H1 (cell line): Measurements from ENCODE around the gene ZNF483. TPM values are rescaled to one million over a fixed set of nuclear protein-coding genes. Genes with fewer than 3 reads are reported as not detected.
A peak's percentile ranks its signal among the peaks of the same experiment; 100 is the strongest.

ENCODE experiments used
- CTCF ChIA-PET: fragments of 300-600 bp; sonication (Branson Sonifier 250); formaldehyde crosslinking; loops from one replicate; lab custom pipeline; 2021; ENCODE audit not compliant: partially characterized antibody; lab: Charles Lee
- POLR2A ChIA-PET: fragments of 300-600 bp; sonication (Branson Sonifier 250); formaldehyde crosslinking; loops from one replicate; lab custom pipeline; 2021; ENCODE audit warnings: inconsistent platforms; ENCODE audit not compliant: partially characterized antibody; lab: Charles Lee
- DNase-seq, 2 experiments: peaks; one replicate each; pipeline versions ENCODE4 v3.0.0 to v3.0.0-alpha.2; 2010 to 2022; ENCODE audit warnings: low spot score in 2 of 2, low read depth in 1 of 2, mixed read lengths in 1 of 2
- FAIRE-seq: peaks from 2 replicates; lab custom pipeline; 2011; peaks lifted over from hg19 to GRCh38; lab: Jason Lieb, UNC
- H2AFZ ChIP-seq: 2 replicates; pipeline ENCODE4 v1.8.1; 2012; ENCODE audit warnings: low read length, inconsistent platforms
- H2AK5ac ChIP-seq: 2 replicates; pipeline ENCODE4 v1.6.1; 2013; ENCODE audit warnings: low read depth, low read length
- H2BK120ac ChIP-seq: replicated peaks from 2 replicates; pipeline ENCODE3; 2013; ENCODE audit warnings: low read depth, low read length, inconsistent platforms
- H2BK12ac ChIP-seq: 2 replicates; pipeline ENCODE4 v1.6.1; 2013; ENCODE audit warnings: low read depth, low read length
- H2BK15ac ChIP-seq: 2 replicates; pipeline ENCODE4 v1.6.1; 2013; ENCODE audit warnings: low read length
- H2BK20ac ChIP-seq: 2 replicates; pipeline ENCODE4 v1.6.1; 2013; ENCODE audit warnings: low read length
- H2BK5ac ChIP-seq: 2 replicates; pipeline ENCODE4 v1.6.1; 2013; ENCODE audit warnings: low read depth, low read length
- H3K14ac ChIP-seq: 2 replicates; pipeline ENCODE4 v1.6.1; 2013; ENCODE audit warnings: inconsistent platforms; ENCODE audit not compliant: insufficient read length
- H3K18ac ChIP-seq: 2 replicates; pipeline ENCODE4 v1.6.1; 2013; ENCODE audit warnings: low read length; ENCODE audit errors: extremely low read depth
- H3K23ac ChIP-seq: 2 replicates; pipeline ENCODE4 v1.6.1; 2013; ENCODE audit warnings: inconsistent platforms; ENCODE audit not compliant: insufficient read length
- H3K23me2 ChIP-seq: 2 replicates; pipeline ENCODE4 v1.6.1; 2013; ENCODE audit warnings: low read depth, low read length
- H3K27ac ChIP-seq: 2 replicates; pipeline ENCODE4 v1.6.1; 2011; ENCODE audit warnings: low read depth, low read length, inconsistent platforms
- H3K27me3 ChIP-seq, 4 experiments: replicated peaks in 1 of 4; 1 replicate in 1 of 4; 2 replicates in 3 of 4; pipeline versions ENCODE4 v1.6.1 to v1.8.1; 2011 to 2013; ENCODE audit warnings: low read length in 3 of 4, mild to moderate bottlenecking in 3 of 4, inconsistent platforms in 2 of 4, mixed read lengths in 2 of 4, moderate library complexity in 1 of 4; ENCODE audit not compliant: control insufficient read depth in 3 of 4, insufficient read depth in 3 of 4; ENCODE audit errors: extremely low read depth in 1 of 4
- H3K36me3 ChIP-seq, 4 experiments: 2 replicates each; pipeline versions ENCODE4 v1.6.1 to v1.8.1; 2011 to 2013; ENCODE audit warnings: mild to moderate bottlenecking in 4 of 4, low read length in 3 of 4, moderate library complexity in 2 of 4, control low read depth in 1 of 4, inconsistent platforms in 1 of 4; ENCODE audit not compliant: insufficient read depth in 4 of 4, control insufficient read depth in 2 of 4
- H3K4ac ChIP-seq: replicated peaks from 2 replicates; pipeline ENCODE3; 2013; ENCODE audit warnings: low read length, low read depth, mixed read lengths, inconsistent platforms; ENCODE audit not compliant: insufficient read length
- H3K4me1 ChIP-seq, 4 experiments: replicated peaks in 1 of 4; 1 replicate in 1 of 4; 2 replicates in 3 of 4; pipeline versions ENCODE4 v1.6.1 to v1.8.1; 2011 to 2013; ENCODE audit warnings: low read length in 3 of 4, inconsistent platforms in 2 of 4, mixed read lengths in 1 of 4; ENCODE audit not compliant: insufficient read depth in 4 of 4, control insufficient read depth in 3 of 4
- H3K4me2 ChIP-seq, 2 experiments: 2 replicates each; pipeline versions ENCODE4 v1.6.1 to v1.8.1; 2011 to 2013; ENCODE audit warnings: low read depth in 2 of 2, low read length in 2 of 2, control low read depth in 1 of 2, inconsistent platforms in 1 of 2, mild to moderate bottlenecking in 1 of 2; ENCODE audit not compliant: insufficient read depth in 1 of 2
- H3K4me3 ChIP-seq, 4 experiments: fragments of 200-600, 300-600 bp in 1 of 4; sonication (generic), shearing (Covaris generic), sonication (Bioruptor Twin) in 1 of 4; 2 replicates each; pipeline versions ENCODE4 v1.5.1 to v1.8.1; 2011 to 2016; ENCODE audit warnings: low read length in 4 of 4, low read depth in 3 of 4, control low read depth in 2 of 4, inconsistent platforms in 2 of 4, mild to moderate bottlenecking in 2 of 4, mixed read lengths in 1 of 4, moderate library complexity in 1 of 4; ENCODE audit not compliant: insufficient read depth in 2 of 4; ENCODE audit errors: extremely low read depth in 1 of 4
- H3K56ac ChIP-seq: replicated peaks from 2 replicates; pipeline ENCODE3; 2013; ENCODE audit warnings: low read depth, mild to moderate bottlenecking, mixed read lengths, low read length, inconsistent platforms; ENCODE audit not compliant: insufficient read length
- H3K79me1 ChIP-seq: 2 replicates; pipeline ENCODE4 v1.6.1; 2013; ENCODE audit warnings: low read depth, low read length, control low read depth
- H3K79me2 ChIP-seq, 2 experiments: 2 replicates each; pipeline versions ENCODE4 v1.6.1 to v1.8.1; 2012 to 2013; ENCODE audit warnings: low read length in 2 of 2, mild to moderate bottlenecking in 2 of 2, inconsistent platforms in 1 of 2; ENCODE audit not compliant: insufficient read depth in 2 of 2, control insufficient read depth in 1 of 2
- H3K9ac ChIP-seq, 4 experiments: replicated peaks in 1 of 4; 1 replicate in 1 of 4; 2 replicates in 3 of 4; pipeline versions ENCODE4 v1.6.1 to v1.8.1; 2011 to 2013; ENCODE audit warnings: low read depth in 3 of 4, low read length in 3 of 4, control low read depth in 2 of 4, mild to moderate bottlenecking in 2 of 4, moderate library complexity in 2 of 4, inconsistent platforms in 1 of 4; ENCODE audit errors: extremely low read depth in 1 of 4
- H3K9me3 ChIP-seq, 2 experiments: 2 replicates each; pipeline versions ENCODE4 v1.6.1 to v1.8.1; 2012 to 2013; ENCODE audit warnings: mild to moderate bottlenecking in 2 of 2, moderate library complexity in 2 of 2, control low read depth in 1 of 2, inconsistent platforms in 1 of 2, low read depth in 1 of 2, low read length in 1 of 2, mixed read lengths in 1 of 2; ENCODE audit not compliant: insufficient read depth in 2 of 2
- H4K20me1 ChIP-seq, 2 experiments: replicated peaks in 1 of 2; 2 replicates each; pipeline versions ENCODE3 to v1.8.1; 2011 to 2013; ENCODE audit warnings: inconsistent platforms in 2 of 2, low read length in 2 of 2, mild to moderate bottlenecking in 1 of 2; ENCODE audit not compliant: insufficient read depth in 2 of 2, control insufficient read depth in 1 of 2
- H4K5ac ChIP-seq: 2 replicates; pipeline ENCODE4 v1.6.1; 2013; ENCODE audit warnings: low read length, low read depth, mixed read lengths, inconsistent platforms; ENCODE audit not compliant: insufficient read length
- H4K8ac ChIP-seq: 2 replicates; pipeline ENCODE4 v1.8.0; 2013; ENCODE audit warnings: mild to moderate bottlenecking, moderate library complexity, low read length, inconsistent platforms; ENCODE audit not compliant: insufficient read depth; ENCODE audit errors: extremely low read depth
- H4K91ac ChIP-seq: replicated peaks from 2 replicates; pipeline ENCODE3; 2013; ENCODE audit warnings: low read length, mixed read lengths, inconsistent platforms; ENCODE audit not compliant: insufficient read length
- EP300 ChIP-seq, 2 experiments: IDR thresholded peaks; 1 replicate in 1 of 2; 2 replicates in 1 of 2; pipeline ENCODE4 v1.6.1; 2011 to 2012; ENCODE audit warnings: low read depth in 2 of 2, low read length in 2 of 2, mild to moderate bottlenecking in 2 of 2, borderline replicate concordance in 1 of 2, inconsistent platforms in 1 of 2, moderate library complexity in 1 of 2
- FOSL1 ChIP-seq: IDR thresholded peaks from 2 replicates; pipeline ENCODE4 v1.6.1; 2011; ENCODE audit warnings: mild to moderate bottlenecking, low read depth, low read length, moderate library complexity; ENCODE audit not compliant: insufficient read depth
- KDM5A ChIP-seq: fragments of 200-600 bp; IDR thresholded peaks from 2 replicates; pipeline ENCODE4 v1.7.1; 2012; ENCODE audit warnings: mild to moderate bottlenecking, low read length, inconsistent platforms, mixed read lengths
- NRF1 ChIP-seq: IDR thresholded peaks from 2 replicates; pipeline ENCODE4 v1.6.1; 2011; ENCODE audit warnings: mild to moderate bottlenecking, low read depth, low read length, improper control_type of control experiment
- SP4 ChIP-seq: IDR thresholded peaks from 2 replicates; pipeline ENCODE4 v1.6.1; 2012; ENCODE audit warnings: low read length, inconsistent platforms
- TAF7 ChIP-seq: optimal IDR thresholded peaks from 2 replicates; pipeline ENCODE3; 2011; ENCODE audit warnings: low read depth, mild to moderate bottlenecking, inconsistent platforms, low read length, moderate library complexity, borderline replicate concordance
- WGBS, 2 experiments: shearing (Covaris generic) in 1 of 2; methylation state at CpG; one replicate each; pipeline versions ENCODE4 v1.1.6 to v1.1.7; 2013 to 2015; ENCODE audit warnings: low lambda C conversion rate in 2 of 2, mixed read lengths in 2 of 2, inconsistent platforms in 1 of 2, low coverage in 1 of 2, missing lambda C conversion rate in 1 of 2; ENCODE audit not compliant: insufficient replicate concordance in 2 of 2, insufficient coverage in 1 of 2, insufficient read length in 1 of 2; ENCODE audit errors: extremely low coverage in 1 of 2, missing lambda C conversion rate in 1 of 2; 5-methylcytosine and 5-hydroxymethylcytosine counted together
- polyA plus RNA-seq, 7 experiments: library from polyadenylated mRNA; depleted of rRNA in 3 of 7; stranded (reverse) in 5 of 7; unstranded in 2 of 7; fragments of >200 nt in 5 of 7; fragments of 200-250 nt in 2 of 7; gene quantifications; 1 replicate in 5 of 7; 2 replicates in 1 of 7; 4 replicates in 1 of 7; pipeline versions ENCODE4 v1.2.1 to v1.2.3, GENCODE V29; 2011 to 2013; ENCODE audit warnings: missing spikeins in 2 of 7, mixed read lengths in 2 of 7
- total RNA-seq: library from RNA; stranded (reverse); fragmentation: NEBNext Ultra II Directional; extraction: Animal tissue kit (Norgen Biotek cat#: 25700); gene quantifications from 2 replicates; pipeline ENCODE4 v1.2.1, GENCODE V29; 2021
- TF ChIP-seq, protein P1 (sequence below): IDR thresholded peaks from 2 replicates; pipeline ENCODE4 v1.6.1; 2012; ENCODE audit warnings: low read length, inconsistent platforms

Gene ZNF483
- total and polyA plus RNA-seq, 2 of the 8 experiments (the other 6 are each of a cell fraction or from before 2014, with no cell fraction given): 4.8 to 83.8 TPM

- H3K14ac ChIP-seq: no peak overlapping the region
- CTCF ChIA-PET: interaction anchor here (1.0 to 1.7 kb wide), 3 partner anchors 9 to 124 kb away, joined by 4 read pairs; no protein-coding TSS in a partner anchor
- peak overlapping the region; percentile 68; the same call in 1 of the 2 replicates for H2AK5ac ChIP-seq
- 36% methylated on average over 7 of the region's 7 CpGs; no CpG with 5 or more reads in 1 of the 2 experiments for WGBS, 2 experiments
- H2BK12ac ChIP-seq: 0 out of 2 replicates have a peak overlapping the region, but pooled peaks have one; percentile 50
- peak overlapping the region; percentile 85 to 96 for H3K4me2 ChIP-seq
- peaks cover 0 to 15% (median 7%) of the 10 kb centered on the region in 4 experiments; a peak in 3 of 8 replicates for H3K36me3 ChIP-seq
- H3K4me3 ChIP-seq: peak overlapping the region; percentile 71 to 87 (median 80)
- H4K5ac ChIP-seq: no peak overlapping the region
- H3K79me2 ChIP-seq: peaks cover 0 to 31% of the 10 kb centered on the region in 2 experiments; a peak in 3 of 4 replicates
- peak overlapping the region; percentile 40 for H3K4ac ChIP-seq
- H2BK120ac ChIP-seq: no peak overlapping the region
- H3K27me3 ChIP-seq: no peaks in the 10 kb centered on the region
- no peak overlapping the region for H4K91ac ChIP-seq
- FAIRE-seq: no peak
- TF ChIP-seq SP4 (0 out of 2 replicates have a peak, but pooled peaks have one; percentile 17), NRF1 (no peak), FOSL1 (no peak), TAF7 (no peak), KDM5A (no peak), EP300 (IDR thresholded peaks at IDR 0.05; ENCODE audit: borderline replicate concordance in 1 of 2, low read depth in 2 of 2, low read length in 2 of 2) (no peak)
- TF ChIP-seq, protein P1, sequence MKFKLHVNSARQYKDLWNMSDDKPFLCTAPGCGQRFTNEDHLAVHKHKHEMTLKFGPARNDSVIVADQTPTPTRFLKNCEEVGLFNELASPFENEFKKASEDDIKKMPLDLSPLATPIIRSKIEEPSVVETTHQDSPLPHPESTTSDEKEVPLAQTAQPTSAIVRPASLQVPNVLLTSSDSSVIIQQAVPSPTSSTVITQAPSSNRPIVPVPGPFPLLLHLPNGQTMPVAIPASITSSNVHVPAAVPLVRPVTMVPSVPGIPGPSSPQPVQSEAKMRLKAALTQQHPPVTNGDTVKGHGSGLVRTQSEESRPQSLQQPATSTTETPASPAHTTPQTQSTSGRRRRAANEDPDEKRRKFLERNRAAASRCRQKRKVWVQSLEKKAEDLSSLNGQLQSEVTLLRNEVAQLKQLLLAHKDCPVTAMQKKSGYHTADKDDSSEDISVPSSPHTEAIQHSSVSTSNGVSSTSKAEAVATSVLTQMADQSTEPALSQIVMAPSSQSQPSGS: no peak
- TF ChIP-seq, all 59 proteins: peak for 1
- no peak for DNase-seq
- no peak overlapping the region for H2AFZ ChIP-seq
- no peak overlapping the region for H3K27ac ChIP-seq
- H3K79me1 ChIP-seq: peaks cover 4% of the 10 kb centered on the region
- peak overlapping the region in 1 of 4 experiments; percentile 58; a peak in 4 of 7 replicates for H3K9ac ChIP-seq
- no peak overlapping the region for H3K23ac ChIP-seq
- peaks cover 2 to 14% (median 10%) of the 10 kb centered on the region in 4 experiments; a peak in 6 of 7 replicates for H3K4me1 ChIP-seq
- H3K56ac ChIP-seq: no peak overlapping the region
- POLR2A ChIA-PET: interaction anchor here (0.5 to 7.9 kb wide), 13 partner anchors 9 to 309 kb away, joined by 3 to 64 read pairs (median 4); partner anchors contain the start of gene ECPAS
- H4K8ac ChIP-seq: no peak overlapping the region
- H3K9me3 ChIP-seq: no peaks in the 10 kb centered on the region
- peak overlapping the region; percentile 88; the same call in 1 of the 2 replicates for H2BK5ac ChIP-seq
- H2BK15ac ChIP-seq: 0 out of 2 replicates have a peak overlapping the region, but pooled peaks have one; percentile 46
- H3K23me2 ChIP-seq: peaks cover 12% of the 10 kb centered on the region
- H3K18ac ChIP-seq: peak overlapping the region; percentile 13; the same call in 1 of the 2 replicates
- H4K20me1 ChIP-seq: peaks cover 0 to 3% of the 10 kb centered on the region in 2 experiments
- H2BK20ac ChIP-seq: peak overlapping the region; percentile 80; the same call in 1 of the 2 replicates
These were observed 286 bp upstream of the ZNF483 start for GRCh38 chr9:111524731-111525055.
